NCI-H1105 (cell line): ENCODE results near the gene INHBE.
A peak's percentile ranks its signal among the peaks of the same experiment; 100 is the strongest.
"Not testable (repeated sequence)": the region's sequence is repeated elsewhere in the genome, so short reads cannot be mapped to it uniquely, and the experiment has no call there.

ENCODE experiments used
- DNase-seq: peaks from one replicate; lab custom pipeline; 2025; lab: John Stamatoyannopoulos, UW

The INHBE gene

GRCh38 chr12:57441846-57442427 is 13.2 kb upstream of the INHBE start:
- DNase-seq: no peak

GRCh38 chr12:57444337-57444736 is 10.8 kb upstream of the INHBE start:
- DNase-seq: not testable (repeated sequence)

- DNase-seq: no peak
These were observed 10.4 kb upstream of the INHBE start for GRCh38 chr12:57444744-57445143.

- DNase-seq: no peak
These were observed 8.7 kb upstream of the INHBE start for GRCh38 chr12:57446292-57446960.

- DNase-seq: no peak
These were observed 6.4 kb upstream of the INHBE start for GRCh38 chr12:57448669-57449068.

DNA sequence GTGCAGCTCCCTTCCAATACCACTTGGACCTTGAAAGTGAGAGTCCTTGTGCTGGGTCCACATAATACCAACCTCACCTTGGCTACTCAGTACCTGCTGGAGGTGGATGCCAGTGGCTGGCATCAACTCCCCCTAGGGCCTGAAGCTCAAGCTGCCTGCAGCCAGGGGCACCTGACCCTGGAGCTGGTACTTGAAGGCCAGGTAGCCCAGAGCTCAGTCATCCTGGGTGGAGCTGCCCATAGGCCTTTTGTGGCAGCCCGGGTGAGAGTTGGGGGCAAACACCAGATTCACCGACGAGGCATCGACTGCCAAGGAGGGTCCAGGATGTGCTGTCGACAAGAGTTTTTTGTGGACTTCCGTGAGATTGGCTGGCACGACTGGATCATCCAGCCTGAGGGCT is 5.7 kb upstream of the INHBE start:
- DNase-seq: no peak

DNA sequence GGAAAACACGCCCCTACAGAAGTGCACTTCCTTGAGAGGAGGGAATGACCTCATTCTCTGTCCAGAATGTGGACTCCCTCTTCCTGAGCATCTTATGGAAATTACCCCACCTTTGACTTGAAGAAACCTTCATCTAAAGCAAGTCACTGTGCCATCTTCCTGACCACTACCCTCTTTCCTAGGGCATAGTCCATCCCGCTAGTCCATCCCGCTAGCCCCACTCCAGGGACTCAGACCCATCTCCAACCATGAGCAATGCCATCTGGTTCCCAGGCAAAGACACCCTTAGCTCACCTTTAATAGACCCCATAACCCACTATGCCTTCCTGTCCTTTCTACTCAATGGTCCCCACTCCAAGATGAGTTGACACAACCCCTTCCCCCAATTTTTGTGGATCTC is 5.0 kb upstream of the INHBE start:
- no peak for DNase-seq

- no peak for DNase-seq
These were observed 3.8 kb upstream of the INHBE start for GRCh38 chr12:57451233-57451778.

DNA sequence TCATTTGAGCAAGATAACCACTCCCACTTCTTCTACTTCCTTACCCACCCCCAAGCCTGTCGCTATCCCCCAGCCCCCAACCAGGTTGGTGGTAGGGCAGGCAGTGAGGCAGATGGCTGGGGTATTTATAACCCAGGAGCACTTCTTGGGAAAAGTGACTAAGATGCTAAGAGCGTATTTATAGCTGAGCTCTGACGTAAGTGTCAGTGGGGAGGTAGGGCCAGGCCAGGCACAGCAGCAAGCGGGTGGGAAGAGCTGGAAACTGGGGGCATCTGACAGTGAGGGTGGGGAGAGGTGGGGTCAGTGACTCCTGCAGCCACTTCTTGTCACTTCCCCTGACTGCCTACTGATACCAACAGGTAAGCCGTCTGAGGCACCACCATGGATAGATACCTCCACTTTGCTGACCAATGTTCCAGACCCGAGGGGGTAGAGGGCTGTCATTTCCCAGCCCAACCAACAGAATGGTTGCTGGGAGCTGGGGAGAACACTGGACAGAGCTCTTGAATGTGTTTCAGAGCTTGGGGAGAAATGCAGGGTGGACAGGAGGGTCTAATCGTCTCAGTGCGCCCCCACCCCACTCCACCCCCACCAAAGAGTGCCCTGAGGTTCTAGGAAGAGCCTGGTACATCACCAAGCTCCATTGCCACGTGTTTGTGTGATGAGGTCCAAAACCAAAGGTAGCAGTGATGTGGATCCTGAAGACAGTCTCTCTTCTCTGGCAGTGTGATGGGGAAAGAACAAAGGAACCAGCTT is 2.7 kb upstream of the INHBE start:
- DNase-seq: no peak

DNA sequence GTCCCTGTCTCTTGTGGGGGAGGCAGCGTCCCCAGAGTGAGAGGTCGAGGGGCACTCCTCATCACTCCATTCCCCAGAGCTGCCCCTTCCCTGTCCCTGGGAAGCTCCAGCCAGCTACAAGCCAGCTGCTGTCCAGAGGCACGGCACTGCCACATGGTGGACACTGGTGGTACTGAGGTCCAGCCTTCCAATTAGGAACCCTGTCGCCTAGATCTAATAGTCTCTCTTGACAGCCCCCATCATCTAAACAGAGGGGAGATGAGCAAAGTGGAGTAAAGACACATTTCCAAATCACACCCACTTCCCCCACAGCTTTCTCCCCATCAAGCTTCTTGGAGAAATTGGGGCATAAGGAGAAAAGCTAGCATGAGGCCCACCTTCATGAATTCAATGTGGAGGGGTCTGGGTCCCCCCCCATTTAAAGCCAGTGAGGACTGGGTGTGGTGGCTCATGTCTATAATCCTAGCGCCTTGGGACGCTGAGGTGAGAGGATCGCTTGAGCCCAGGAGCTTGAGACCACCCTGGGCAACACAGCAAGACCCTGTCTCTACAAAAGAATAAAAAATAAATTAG is 2.1 kb upstream of the INHBE start:
- DNase-seq: peak; percentile 20

- DNase-seq: no peak
These were observed 918 bp upstream of the INHBE start for GRCh38 chr12:57454213-57454565.

DNA sequence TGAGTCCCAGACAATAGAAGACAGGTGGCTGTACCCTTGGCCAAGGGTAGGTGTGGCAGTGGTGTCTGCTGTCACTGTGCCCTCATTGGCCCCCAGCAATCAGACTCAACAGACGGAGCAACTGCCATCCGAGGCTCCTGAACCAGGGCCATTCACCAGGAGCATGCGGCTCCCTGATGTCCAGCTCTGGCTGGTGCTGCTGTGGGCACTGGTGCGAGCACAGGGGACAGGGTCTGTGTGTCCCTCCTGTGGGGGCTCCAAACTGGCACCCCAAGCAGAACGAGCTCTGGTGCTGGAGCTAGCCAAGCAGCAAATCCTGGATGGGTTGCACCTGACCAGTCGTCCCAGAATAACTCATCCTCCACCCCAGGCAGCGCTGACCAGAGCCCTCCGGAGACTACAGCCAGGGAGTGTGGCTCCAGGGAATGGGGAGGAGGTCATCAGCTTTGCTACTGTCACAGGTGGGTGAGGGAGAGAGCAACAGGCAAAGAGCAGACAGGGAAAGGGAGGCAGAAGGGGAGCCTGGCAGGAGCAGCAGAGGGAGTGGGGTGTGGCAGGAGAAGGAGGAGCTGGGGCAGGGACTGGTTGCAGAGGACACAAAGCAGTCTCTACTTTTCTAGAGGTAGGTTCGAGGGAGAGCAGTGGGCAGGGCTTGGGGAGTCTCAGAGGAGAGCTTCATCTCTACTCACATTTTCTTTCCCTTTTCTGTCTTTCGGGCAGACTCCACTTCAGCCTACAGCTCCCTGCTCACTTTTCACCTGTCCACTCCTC is 452 bp downstream of the INHBE start:
- DNase-seq: no peak

- no peak for DNase-seq
These were observed 1.1 kb downstream of the INHBE start for GRCh38 chr12:57456145-57456700.

DNA sequence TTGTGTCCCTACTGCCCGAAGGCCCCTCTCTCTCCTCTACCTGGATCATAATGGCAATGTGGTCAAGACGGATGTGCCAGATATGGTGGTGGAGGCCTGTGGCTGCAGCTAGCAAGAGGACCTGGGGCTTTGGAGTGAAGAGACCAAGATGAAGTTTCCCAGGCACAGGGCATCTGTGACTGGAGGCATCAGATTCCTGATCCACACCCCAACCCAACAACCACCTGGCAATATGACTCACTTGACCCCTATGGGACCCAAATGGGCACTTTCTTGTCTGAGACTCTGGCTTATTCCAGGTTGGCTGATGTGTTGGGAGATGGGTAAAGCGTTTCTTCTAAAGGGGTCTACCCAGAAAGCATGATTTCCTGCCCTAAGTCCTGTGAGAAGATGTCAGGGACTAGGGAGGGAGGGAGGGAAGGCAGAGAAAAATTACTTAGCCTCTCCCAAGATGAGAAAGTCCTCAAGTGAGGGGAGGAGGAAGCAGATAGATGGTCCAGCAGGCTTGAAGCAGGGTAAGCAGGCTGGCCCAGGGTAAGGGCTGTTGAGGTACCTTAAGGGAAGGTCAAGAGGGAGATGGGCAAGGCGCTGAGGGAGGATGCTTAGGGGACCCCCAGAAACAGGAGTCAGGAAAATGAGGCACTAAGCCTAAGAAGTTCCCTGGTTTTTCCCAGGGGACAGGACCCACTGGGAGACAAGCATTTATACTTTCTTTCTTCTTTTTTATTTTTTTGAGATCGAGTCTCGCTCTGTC is 1.8 kb downstream of the INHBE start:
- no peak for DNase-seq

DNA sequence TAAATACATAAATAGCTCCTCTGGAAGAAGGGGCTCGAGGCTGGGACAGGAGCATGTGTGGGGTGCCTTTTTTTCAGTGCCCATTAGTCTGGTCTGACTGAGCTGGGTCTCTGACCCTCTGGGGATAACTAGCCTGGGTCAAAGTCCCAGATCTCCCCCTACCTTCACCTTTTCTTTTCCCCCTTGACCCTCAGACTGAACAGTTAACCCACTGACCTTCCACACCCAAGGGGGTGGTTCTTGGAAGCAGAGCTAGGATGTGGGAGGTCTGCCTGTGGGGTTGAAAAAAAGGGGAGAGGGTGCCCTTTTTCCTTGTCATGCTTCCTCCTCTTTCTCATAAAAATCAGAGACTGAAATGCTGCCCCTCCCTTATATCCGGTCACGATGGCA is 3.6 kb downstream of the INHBE start:
- no peak for DNase-seq

DNA sequence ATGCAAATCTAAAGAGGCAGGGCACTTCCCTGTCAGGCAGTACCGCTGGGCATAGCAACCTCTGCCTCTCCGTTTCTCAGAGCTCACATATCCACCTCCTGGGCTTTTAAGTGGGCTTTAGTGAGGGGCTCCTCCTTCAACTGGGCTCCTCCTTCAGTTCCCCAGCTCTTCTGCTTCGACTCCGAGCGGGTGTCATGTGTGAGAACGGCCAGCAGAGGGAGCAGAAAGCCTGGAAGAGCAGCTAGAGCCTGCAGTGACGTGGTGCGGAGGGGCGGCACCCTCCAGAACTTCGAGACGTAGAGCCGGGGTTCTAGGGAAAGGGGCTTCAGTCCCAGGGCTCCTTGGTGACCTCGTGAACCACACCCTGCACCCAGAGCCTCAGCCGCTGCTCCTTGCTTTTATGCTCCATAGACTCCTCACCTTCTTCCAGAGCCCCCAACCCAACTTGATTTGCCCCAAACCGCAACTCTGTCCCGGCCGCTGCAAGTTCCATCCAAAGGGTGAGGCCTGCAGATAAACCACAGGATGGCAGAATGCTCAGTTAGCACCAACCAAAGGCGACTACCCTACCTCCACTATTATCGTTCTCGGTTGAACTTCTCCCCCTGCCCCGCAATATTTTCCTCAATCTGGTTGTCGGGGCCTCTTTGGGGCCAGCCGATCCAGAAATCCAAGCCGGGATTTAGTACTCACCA is 4.1 kb downstream of the INHBE start:
- DNase-seq: peak; percentile 74

- no peak for DNase-seq
These were observed 4.8 kb downstream of the INHBE start, which contains the start of gene GLI1 for GRCh38 chr12:57459750-57460467. Gene GLI1 (plus strand): TSS chr12:57459785. CDS start chr12:57463692, 3,907 bp downstream.

DNA sequence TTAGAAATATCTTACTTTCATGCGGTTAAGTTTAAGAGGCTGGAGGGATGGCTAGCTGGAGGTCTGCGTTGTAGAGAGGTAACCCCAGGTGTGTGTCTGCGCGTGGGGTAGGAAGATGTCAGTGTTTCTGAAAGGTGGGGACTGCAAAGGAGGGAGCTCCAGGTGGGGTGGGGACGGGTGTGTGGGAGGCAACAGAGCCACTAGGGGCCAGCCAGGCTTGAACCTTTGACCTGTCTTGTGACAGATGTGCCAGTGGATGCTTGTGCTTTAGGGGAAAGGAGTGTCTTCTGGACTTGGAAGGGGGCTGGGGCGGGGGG is 5.3 kb downstream of the INHBE start:
- DNase-seq: no peak

GRCh38 chr12:57460841-57461275 is 5.8 kb downstream of the INHBE start:
- no peak for DNase-seq
